Measurements from ENCODE around the gene COPG2. TPM values are rescaled to one million over a fixed set of nuclear protein-coding genes. Genes with fewer than 3 reads are reported as not detected.
"Not testable (repeated sequence)": the region's sequence is repeated elsewhere in the genome, so short reads cannot be mapped to it uniquely, and the experiment has no call there.

The COPG2 gene
- total RNA-seq, 2 experiments from 2014 or later = 23.0 TPM

DNA sequence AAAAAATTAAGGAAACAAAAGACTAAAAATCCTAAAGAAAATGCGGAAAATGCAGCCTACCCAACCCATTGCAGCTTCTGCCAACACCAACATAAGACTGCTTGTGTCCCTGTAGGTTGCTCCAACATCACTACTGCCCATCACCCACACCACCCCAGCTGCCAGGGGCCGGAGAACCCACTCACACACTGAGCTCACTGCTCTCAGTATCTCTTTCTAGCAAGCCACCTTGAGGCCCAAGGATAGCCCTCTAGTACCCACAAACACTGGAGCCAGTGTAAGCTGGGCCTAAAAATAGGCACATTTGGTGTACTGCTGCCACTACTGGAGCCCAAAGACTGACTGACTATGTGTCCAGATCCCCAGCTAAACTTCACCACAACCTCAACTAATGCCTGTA is 109.4 kb downstream of the COPG2 start:
- Mint-ChIP-seq H3K4me3 (no peak overlapping the region), H3K27me3 (no peaks in the 10 kb centered on the region), H3K27ac (no peak overlapping the region), H3K4me1 (peaks cover 3% of the 10 kb centered on the region), H3K9me3 (peaks cover 2% of the 10 kb centered on the region), H3K36me3 (peaks cover 9% of the 10 kb centered on the region)
- no peak for DNase-seq

DNA sequence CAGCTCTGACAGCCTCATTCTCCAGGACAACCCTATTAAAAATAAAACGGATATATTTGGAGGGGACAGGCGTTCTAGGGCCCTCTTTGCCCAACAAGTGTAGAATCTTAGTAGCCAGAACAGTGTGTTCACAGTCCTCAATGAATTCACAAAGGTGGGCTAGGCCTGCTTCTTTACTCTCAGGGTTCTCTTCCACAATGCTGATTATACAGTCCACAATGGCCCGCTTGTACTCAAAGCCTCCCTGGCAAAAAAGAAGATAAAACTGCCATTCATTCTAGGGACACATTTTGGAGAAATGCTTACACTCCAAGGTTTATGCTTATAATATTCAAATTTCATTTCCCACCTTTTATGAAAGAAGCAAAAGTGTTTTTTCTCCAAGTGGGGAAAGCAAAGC is 114.1 kb downstream of the COPG2 start:
- DNase-seq = no peak
- H3K27ac Mint-ChIP-seq = no peak overlapping the region
- no peaks in the 10 kb centered on the region for H3K27me3 Mint-ChIP-seq
- H3K4me1 Mint-ChIP-seq = no peaks in the 10 kb centered on the region
- peaks cover 6% of the 10 kb centered on the region for H3K36me3 Mint-ChIP-seq
- H3K4me3 Mint-ChIP-seq = no peak overlapping the region
- peaks cover 2% of the 10 kb centered on the region for H3K9me3 Mint-ChIP-seq

DNA sequence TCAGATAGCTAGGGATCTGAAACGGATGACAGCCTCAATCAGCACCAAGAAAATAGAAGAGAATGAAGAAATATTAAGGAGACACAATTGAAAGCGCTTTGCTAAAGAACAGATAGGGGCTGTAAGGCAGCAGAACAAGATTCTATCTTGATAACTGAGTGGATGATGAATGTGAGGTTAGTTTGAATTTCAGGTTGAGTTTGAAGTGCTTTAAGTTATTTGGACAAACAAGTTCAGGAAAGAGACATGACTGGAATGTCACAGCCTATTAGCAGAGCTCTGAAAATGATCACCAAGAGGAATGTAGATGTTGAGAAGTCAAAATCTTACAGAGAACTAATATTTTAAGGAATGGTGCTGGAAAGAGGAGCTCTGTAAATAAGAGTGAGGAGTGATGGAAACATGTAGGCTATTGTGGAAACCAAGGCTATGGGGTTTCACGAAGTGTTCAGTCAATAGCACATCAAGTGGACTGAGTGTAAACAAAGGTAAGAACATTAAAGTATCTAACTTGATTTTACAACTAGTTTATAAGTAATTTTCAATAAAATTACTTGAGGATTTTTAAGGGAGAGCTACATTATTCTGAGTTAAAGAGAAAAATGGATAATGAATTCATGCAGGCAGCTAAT is 115.0 kb downstream of the COPG2 start:
- Mint-ChIP-seq H3K4me3 (no peak overlapping the region), H3K4me1 (no peaks in the 10 kb centered on the region), H3K36me3 (peaks cover 9% of the 10 kb centered on the region), H3K27ac (no peak overlapping the region), H3K9me3 (peaks cover 2% of the 10 kb centered on the region), H3K27me3 (no peaks in the 10 kb centered on the region)
- DNase-seq = no peak

DNA sequence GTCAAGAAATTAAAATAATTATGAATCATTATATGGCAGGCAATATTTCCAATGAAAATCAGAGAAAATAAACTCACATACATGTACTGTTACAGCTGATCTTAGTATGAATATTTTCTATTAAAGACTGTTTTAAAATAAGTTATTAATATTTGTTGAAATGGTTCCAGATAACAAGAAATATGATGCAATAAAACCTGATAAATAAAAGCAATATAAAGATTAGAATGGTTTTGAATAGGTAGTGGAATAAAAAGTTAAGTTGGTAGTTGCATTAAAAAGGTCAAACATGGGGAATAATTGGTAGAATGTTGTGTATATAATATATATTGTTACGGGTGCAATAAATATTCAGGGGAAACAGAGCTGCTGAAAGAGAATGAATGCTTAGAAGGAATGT is 124.2 kb downstream of the COPG2 start:
- Mint-ChIP-seq H3K4me1 (no peaks in the 10 kb centered on the region), H3K27me3 (no peaks in the 10 kb centered on the region), H3K27ac (no peak overlapping the region), H3K9me3 (no peaks in the 10 kb centered on the region), H3K36me3 (peaks cover 7% of the 10 kb centered on the region), H3K4me3 (no peak overlapping the region)
- no peak for DNase-seq

DNA sequence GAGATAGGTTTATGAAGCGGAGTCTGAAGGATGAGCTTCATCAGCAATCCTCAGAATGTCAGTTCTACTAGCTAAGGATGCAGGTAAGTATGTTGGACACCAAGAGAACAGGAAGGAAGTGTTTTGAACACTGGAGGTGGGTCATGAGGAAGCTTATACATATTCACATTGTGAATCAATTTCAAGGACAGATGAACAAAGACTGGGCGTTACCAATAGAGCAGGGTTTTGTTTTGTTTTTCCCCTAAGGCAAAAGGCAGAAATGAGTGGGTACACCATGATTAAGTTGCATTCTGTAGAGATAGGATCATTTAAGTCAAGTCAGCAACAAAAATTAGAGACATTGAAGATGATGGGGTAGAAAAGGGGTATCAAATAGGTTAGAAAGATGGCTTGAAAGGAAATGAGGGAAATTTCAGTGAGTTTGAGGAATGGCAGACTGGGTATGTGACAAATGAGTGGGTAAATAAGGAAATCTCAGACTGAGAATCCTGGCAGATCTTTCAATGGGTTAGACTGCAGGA is 125.0 kb downstream of the COPG2 start:
- H3K4me1 Mint-ChIP-seq = no peaks in the 10 kb centered on the region
- no peak overlapping the region for H3K27ac Mint-ChIP-seq
- H3K4me3 Mint-ChIP-seq = no peak overlapping the region
- H3K36me3 Mint-ChIP-seq = peaks cover 4% of the 10 kb centered on the region
- no peak for DNase-seq
- H3K27me3 Mint-ChIP-seq = no peaks in the 10 kb centered on the region
- no peaks in the 10 kb centered on the region for H3K9me3 Mint-ChIP-seq

DNA sequence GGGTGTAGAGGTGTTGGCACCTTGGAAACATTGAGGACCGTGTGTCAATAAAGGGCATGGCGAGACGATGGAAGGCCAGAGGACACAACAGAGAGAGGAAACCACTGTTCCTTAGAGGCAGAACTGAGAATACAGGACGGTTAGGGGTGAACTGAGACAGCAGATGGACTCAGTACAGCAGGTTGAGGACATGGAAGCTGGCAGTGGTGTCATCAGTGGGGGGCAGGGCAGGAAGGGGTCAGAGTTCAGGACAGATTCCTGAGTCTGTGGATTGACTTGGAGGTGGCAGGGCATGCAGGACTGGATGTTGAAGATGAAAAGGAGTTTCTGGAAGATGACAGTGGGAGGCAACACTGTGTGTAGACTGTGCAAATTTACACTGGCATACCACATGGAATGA is 126.3 kb downstream of the COPG2 start:
- H3K27me3 Mint-ChIP-seq, H3K4me1 Mint-ChIP-seq, H3K9me3 Mint-ChIP-seq, H3K27ac Mint-ChIP-seq, H3K4me3 Mint-ChIP-seq, DNase-seq, H3K36me3 Mint-ChIP-seq: not testable (repeated sequence)

DNA sequence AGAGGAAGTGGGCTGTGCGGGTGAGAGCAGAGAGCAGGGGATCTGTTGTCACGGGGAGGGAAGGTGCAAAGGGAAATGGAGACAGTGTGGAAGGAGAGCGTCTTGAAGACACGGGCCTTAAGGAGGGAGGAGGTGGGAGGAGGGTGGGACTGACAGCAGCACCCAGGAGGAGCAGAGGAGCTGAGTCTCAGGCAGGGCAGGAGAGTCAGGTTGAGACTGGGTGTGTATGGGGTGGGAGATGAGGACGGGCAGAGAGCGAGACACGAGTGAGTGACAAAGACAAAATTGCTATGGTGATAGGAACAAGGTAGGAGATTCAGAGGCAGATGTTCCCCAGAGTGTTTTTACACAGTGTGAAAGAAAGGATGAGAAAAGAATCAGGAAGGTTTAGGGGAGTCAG is 127.3 kb downstream of the COPG2 start:
- not testable (repeated sequence) for H3K27ac Mint-ChIP-seq, H3K4me1 Mint-ChIP-seq, H3K9me3 Mint-ChIP-seq, DNase-seq, H3K4me3 Mint-ChIP-seq, H3K27me3 Mint-ChIP-seq, H3K36me3 Mint-ChIP-seq

DNA sequence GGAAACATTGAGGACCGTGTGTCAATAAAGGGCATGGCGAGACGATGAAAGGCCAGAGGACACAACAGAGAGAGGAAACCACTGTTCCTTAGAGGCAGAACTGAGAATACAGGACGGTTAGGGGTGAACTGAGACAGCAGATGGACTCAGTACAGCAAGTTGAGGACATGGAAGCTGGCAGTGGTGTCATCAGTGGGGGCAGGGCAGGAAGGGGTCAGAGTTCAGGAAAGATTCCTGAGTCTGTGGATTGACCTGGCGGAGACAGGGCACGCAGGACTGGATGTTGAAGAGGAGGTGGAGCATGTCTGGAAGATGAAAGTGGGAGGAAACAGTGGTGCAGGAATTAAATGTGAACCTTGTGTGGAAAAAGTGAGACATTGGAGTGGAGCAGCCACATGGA is 130.7 kb downstream of the COPG2 start:
- not testable (repeated sequence) for H3K9me3 Mint-ChIP-seq, H3K27me3 Mint-ChIP-seq, H3K36me3 Mint-ChIP-seq

DNA sequence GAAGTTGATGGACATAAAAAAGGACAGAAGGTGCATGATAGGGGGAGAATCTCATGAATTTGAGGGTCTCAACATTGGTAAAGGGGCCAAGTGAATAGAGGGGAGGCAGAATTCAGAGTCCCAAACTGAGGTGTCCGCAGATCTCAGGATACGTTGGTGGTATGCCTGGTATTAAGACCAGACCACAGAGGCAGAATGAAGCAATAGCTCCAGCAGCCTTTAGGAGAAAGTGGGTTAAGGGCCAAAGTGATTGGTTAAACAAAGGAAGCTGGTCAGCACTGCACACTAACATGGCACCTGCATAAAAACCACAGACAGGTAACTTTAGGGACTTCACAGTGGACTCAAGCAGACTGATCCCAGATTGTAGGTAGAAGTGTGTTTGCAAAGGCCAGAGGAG is 139.1 kb downstream of the COPG2 start:
- Mint-ChIP-seq H3K36me3 (peaks cover 8% of the 10 kb centered on the region), H3K4me1 (peaks cover 5% of the 10 kb centered on the region), H3K4me3 (no peak overlapping the region), H3K27ac (no peak overlapping the region), H3K27me3 (no peaks in the 10 kb centered on the region), H3K9me3 (no peaks in the 10 kb centered on the region)
- no peak for DNase-seq

More for the DNA sequence above, 130.7 kb downstream of the COPG2 start:
- not testable (repeated sequence) for DNase-seq, H3K4me1 Mint-ChIP-seq, H3K4me3 Mint-ChIP-seq, H3K27ac Mint-ChIP-seq

DNA sequence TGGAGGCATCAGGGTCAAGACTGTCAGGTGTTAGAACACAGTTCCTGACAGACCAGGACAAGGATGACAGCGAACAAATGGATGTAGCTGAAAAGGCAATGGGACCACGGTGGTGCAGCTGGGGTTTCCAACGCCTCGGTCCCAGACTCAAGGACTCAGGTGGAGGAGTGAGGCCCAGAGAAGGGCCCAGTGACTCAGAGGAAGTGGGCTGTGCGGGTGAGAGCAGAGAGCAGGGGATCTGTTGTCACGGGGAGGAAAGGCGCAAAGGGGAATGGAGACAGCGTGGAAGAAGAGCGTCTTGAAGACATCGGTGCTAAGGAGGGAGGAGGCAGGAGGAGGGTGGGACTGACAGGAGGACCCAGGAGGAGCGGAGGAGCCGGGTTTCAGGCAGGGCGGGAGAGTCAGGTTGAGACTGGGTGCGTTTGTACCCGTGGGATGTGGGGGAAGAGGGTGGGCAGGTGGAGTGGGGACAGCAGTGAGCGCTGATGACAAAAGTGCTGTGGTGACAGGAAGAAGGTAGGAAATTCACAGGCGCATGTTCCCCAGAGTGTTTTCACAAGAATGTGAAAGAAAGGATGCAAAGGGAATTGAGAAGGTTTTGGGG is 140.7 kb downstream of the COPG2 start:
- H3K27me3 Mint-ChIP-seq, DNase-seq, H3K27ac Mint-ChIP-seq, H3K4me1 Mint-ChIP-seq, H3K36me3 Mint-ChIP-seq, H3K4me3 Mint-ChIP-seq, H3K9me3 Mint-ChIP-seq: not testable (repeated sequence)

DNA sequence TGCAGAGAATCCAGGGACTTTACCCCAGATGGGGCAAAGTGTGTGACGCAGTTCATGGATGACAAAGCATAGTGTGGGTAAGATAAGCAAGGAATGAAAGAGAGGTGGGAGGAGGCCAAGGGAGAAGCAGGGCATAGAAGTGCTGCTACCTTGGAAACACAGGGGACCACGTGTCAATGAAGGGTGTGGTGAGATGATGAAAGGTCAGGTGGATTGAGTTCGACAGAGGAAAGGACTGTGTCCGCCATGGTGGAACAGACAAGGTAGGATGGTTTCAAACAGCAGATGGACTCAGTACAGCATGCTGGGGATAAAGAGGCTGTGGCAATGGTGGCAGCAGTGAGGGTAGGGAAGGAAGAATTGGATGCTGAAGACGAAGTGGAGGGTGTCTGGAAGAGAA is 143.9 kb downstream of the COPG2 start:
- no peaks in the 10 kb centered on the region for H3K9me3 Mint-ChIP-seq
- no peak overlapping the region for H3K4me3 Mint-ChIP-seq
- peaks cover 5% of the 10 kb centered on the region for H3K36me3 Mint-ChIP-seq
- no peak for DNase-seq
- H3K27ac Mint-ChIP-seq = no peak overlapping the region
- peaks cover 5% of the 10 kb centered on the region for H3K4me1 Mint-ChIP-seq
- H3K27me3 Mint-ChIP-seq = no peaks in the 10 kb centered on the region

DNA sequence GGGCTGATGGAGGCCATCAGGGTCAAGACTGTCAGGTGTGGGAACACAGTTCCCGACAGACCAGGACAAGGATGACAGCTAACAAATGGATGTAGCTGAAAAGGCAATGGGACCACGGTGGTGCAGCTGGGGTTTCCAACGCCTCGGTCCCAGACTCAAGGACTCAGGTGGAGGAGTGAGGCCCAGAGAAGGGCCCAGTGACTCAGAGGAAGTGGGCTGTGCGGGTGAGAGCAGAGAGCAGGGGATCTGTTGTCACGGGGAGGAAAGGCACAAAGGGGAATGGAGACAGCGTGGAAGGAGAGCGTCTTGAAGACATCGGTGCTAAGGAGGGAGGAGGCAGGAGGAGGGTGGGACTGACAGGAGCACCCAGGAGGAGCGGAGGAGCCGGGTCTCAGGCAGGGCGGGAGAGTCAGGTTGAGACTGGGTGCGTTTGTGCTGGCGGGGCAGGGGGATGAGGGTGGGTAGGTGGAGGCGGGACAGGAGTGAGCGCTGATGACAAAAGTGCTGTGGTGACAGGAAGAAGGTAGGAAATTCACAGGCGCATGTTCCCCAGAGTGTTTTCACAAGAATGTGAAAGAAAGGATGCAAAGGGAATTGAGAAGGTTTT is 144.9 kb downstream of the COPG2 start:
- not testable (repeated sequence) for H3K9me3 Mint-ChIP-seq

DNA sequence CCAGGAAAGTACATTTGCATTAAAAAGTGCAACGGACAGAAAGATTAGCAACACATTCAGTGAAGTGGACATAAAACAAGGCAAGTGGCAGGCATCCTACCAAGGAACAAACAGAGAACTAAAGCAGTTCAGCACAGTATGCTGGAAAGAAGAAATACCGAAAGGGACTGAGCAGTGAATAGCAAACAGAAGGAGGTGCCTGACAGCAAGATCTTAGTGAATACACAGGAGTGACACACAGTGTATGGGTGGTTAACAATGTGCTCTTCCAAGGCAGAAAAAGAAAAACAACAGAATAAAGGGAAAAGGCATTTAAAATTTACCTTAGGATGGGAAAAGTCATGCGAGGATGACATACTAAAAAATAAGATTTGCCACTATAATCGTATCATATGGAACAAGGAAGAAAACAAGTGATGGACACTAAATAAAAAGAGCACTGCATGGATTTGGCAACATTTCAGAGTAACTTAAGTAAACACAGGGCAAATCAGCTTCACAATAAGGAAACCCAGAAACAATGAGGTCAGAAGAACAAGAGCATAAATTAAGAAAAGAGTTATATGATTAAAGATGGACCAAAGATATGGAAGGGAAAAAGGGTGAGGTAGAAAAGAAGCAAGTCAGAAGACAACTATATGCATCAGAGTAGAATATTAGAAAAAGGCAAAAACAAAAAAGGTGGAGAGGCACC is 147.1 kb downstream of the COPG2 start:
- DNase-seq = no peak
- no peaks in the 10 kb centered on the region for H3K9me3 Mint-ChIP-seq
- no peaks in the 10 kb centered on the region for H3K36me3 Mint-ChIP-seq
- no peak overlapping the region for H3K27ac Mint-ChIP-seq
- no peak overlapping the region for H3K4me3 Mint-ChIP-seq
- H3K4me1 Mint-ChIP-seq = no peaks in the 10 kb centered on the region
- H3K27me3 Mint-ChIP-seq = no peaks in the 10 kb centered on the region

More for the DNA sequence above, 144.9 kb downstream of the COPG2 start:
- not testable (repeated sequence) for H3K36me3 Mint-ChIP-seq, H3K27ac Mint-ChIP-seq, H3K4me3 Mint-ChIP-seq, H3K27me3 Mint-ChIP-seq, H3K4me1 Mint-ChIP-seq, DNase-seq

DNA sequence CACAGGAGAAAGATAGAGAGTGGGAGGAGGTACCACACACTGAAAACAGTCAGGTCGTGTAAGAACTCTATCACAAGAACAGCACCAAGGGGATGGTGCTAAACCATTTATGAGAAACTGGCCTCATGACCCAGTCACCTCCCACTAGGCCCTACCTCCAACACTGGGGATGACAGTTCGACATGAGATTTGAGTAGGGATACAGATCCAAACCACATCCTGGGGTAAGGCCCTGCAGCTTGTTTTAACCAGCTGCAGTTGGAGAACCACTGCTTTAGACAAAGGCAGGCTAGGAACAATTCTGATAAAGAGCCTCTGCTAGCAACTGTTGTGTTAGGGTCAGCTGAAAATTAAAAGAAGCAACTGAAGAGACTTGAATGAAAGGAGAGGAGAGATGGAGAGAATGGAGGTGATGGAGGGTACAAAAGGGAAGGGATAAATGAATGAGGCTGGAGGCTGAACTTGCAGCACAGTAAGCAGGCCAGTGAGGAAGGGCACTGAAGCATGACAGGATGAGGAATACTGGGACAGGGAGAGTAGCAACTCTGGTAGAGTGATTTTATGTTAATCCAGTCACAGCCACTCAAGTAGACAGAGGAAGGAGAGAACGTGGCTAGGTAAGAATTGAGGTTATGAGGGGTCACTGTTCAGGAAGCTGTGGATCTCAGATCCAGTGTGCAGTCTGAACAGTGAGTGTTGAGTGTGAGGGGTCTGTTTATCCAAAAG is 153.1 kb downstream of the COPG2 start:
- no peaks in the 10 kb centered on the region for H3K9me3 Mint-ChIP-seq
- H3K27me3 Mint-ChIP-seq = no peaks in the 10 kb centered on the region
- DNase-seq = no peak
- no peaks in the 10 kb centered on the region for H3K36me3 Mint-ChIP-seq
- no peaks in the 10 kb centered on the region for H3K4me1 Mint-ChIP-seq
- no peak overlapping the region for H3K27ac Mint-ChIP-seq
- H3K4me3 Mint-ChIP-seq = no peak overlapping the region

DNA sequence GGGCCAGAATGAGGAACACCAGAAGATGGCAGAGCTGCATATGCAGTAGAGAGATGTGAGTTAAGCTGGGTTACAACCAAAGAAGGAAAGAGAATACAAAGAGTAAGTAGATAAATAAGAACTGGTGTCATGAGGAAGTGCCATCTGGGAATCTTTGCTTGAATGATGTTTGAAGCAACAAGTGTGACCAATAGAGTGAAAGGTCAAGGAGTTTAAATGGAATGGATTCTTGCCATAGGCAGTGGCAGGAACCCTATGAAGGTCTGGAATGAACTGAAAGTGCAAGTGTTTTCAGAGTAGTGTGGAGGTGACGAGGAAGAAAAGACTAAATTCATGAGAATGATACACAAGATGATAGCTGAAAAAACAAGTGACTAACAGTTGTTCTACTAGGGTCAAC is 155.1 kb downstream of the COPG2 start:
- H3K9me3 Mint-ChIP-seq = no peaks in the 10 kb centered on the region
- no peak overlapping the region for H3K4me3 Mint-ChIP-seq
- H3K27ac Mint-ChIP-seq = no peak overlapping the region
- DNase-seq = no peak
- no peaks in the 10 kb centered on the region for H3K36me3 Mint-ChIP-seq
- H3K27me3 Mint-ChIP-seq = no peaks in the 10 kb centered on the region
- no peaks in the 10 kb centered on the region for H3K4me1 Mint-ChIP-seq
